Thymus (tissue), 11 donors: Measurements from ENCODE around the gene DNAJA4. TPM values are rescaled to one million over a fixed set of nuclear protein-coding genes. Genes with fewer than 3 reads are reported as not detected.

ENCODE experiments used
- DNase-seq, 9 donors: peaks; one replicate each; pipeline ENCODE4 v3.0.0-alpha.2; 2013; ENCODE audit warnings: low spot score in 9 of 9, low read depth in 6 of 9, missing footprints in 1 of 9
- H3K27ac ChIP-seq, 2 donors: one replicate each; pipeline ENCODE4 v1.5.1; 2013; ENCODE audit warnings: control low read depth in 1 of 2, low read depth in 1 of 2, low read length in 1 of 2, mild to moderate bottlenecking in 1 of 2, moderate library complexity in 1 of 2
- H3K27me3 ChIP-seq, 2 donors: one replicate each; pipeline ENCODE4 v1.5.1; 2013; ENCODE audit warnings: low read length in 1 of 2; ENCODE audit not compliant: control insufficient read depth in 2 of 2, insufficient read depth in 1 of 2
- H3K36me3 ChIP-seq, 2 donors: one replicate each; pipeline ENCODE4 v1.5.1; 2013; ENCODE audit warnings: low read length in 1 of 2, mild to moderate bottlenecking in 1 of 2, moderate library complexity in 1 of 2; ENCODE audit not compliant: control insufficient read depth in 2 of 2, insufficient read depth in 2 of 2
- H3K4me1 ChIP-seq, 2 donors: one replicate each; pipeline ENCODE4 v1.5.1; 2013; ENCODE audit warnings: low read length in 2 of 2; ENCODE audit not compliant: control insufficient read depth in 2 of 2, insufficient read depth in 2 of 2
- H3K4me3 ChIP-seq, 2 donors: one replicate each; pipeline ENCODE4 v1.5.1; 2013; ENCODE audit warnings: low read length in 2 of 2, control low read depth in 1 of 2, mild to moderate bottlenecking in 1 of 2
- H3K9me3 ChIP-seq, 2 donors: one replicate each; pipeline ENCODE4 v1.5.1; 2013; ENCODE audit warnings: low read length in 1 of 2, mild to moderate bottlenecking in 1 of 2; ENCODE audit not compliant: control insufficient read depth in 2 of 2, insufficient read depth in 1 of 2
- WGBS: extraction: QIAGEN DNeasy Blood & Tissue Kit; methylation state at CpG from one replicate; pipeline ENCODE4 v1.1.7; 2013; 5-methylcytosine and 5-hydroxymethylcytosine counted together
- polyA plus RNA-seq: library from polyadenylated mRNA; stranded (reverse); fragments of 200-250 nt; gene quantifications from one replicate; pipeline ENCODE4 v1.2.3, GENCODE V29; 2013
- total RNA-seq: library from RNA; stranded (reverse); fragments of 120-200 nt; gene quantifications from one replicate; pipeline ENCODE4 v1.2.4, GENCODE V29; 2013
- donor health status: healthy.

The DNAJA4 gene
- total and polyA plus RNA-seq, 2 donors: 6.2 to 19.0 TPM

GRCh38 chr15:78302579-78303312 is 38.4 kb downstream of the DNAJA4 start:
- H3K4me1 ChIP-seq: peaks cover 5 to 8% of the 10 kb centered on the region in 2 donors
- H3K9me3 ChIP-seq: no peaks in the 10 kb centered on the region
- H3K36me3 ChIP-seq: no peaks in the 10 kb centered on the region
- DNase-seq: no peak
- no peak overlapping the region for H3K27ac ChIP-seq
- peaks cover 0 to 22% of the 10 kb centered on the region in 2 donors for H3K27me3 ChIP-seq
- no peak overlapping the region for H3K4me3 ChIP-seq
- 90% methylated on average over 5 of the region's 5 CpGs for WGBS

GRCh38 chr15:78304216-78305066 is 40.1 kb downstream of the DNAJA4 start:
- Histone ChIP-seq H3K27ac (no peak overlapping the region), H3K27me3 (peaks cover 0 to 26% of the 10 kb centered on the region in 2 donors), H3K4me3 (no peak overlapping the region), H3K9me3 (no peaks in the 10 kb centered on the region), H3K36me3 (no peaks in the 10 kb centered on the region), H3K4me1 (peaks cover 0 to 4% of the 10 kb centered on the region in 2 donors)
- 96% methylated on average over 9 of the region's 9 CpGs for WGBS
- DNase-seq: no peak

- DNase-seq: no peak
- no peak overlapping the region for H3K27ac ChIP-seq
- H3K36me3 ChIP-seq: no peaks in the 10 kb centered on the region
- H3K9me3 ChIP-seq: no peaks in the 10 kb centered on the region
- WGBS: 97% methylated on average over 3 of the region's 3 CpGs
- peaks cover 0 to 23% of the 10 kb centered on the region in 2 donors for H3K27me3 ChIP-seq
- H3K4me1 ChIP-seq: no peaks in the 10 kb centered on the region
- no peak overlapping the region for H3K4me3 ChIP-seq
These were observed 41.9 kb downstream of the DNAJA4 start for GRCh38 chr15:78306176-78306774.

GRCh38 chr15:78307976-78308375 is 43.6 kb downstream of the DNAJA4 start:
- WGBS: 72% methylated on average over 6 of the region's 6 CpGs

GRCh38 chr15:78308422-78309032 is 44.2 kb downstream of the DNAJA4 start:
- Histone ChIP-seq H3K4me3 (no peak overlapping the region), H3K4me1 (peaks cover 0 to 2% of the 10 kb centered on the region in 2 donors), H3K36me3 (no peaks in the 10 kb centered on the region), H3K27ac (no peak overlapping the region), H3K9me3 (no peaks in the 10 kb centered on the region), H3K27me3 (peaks cover 0 to 19% of the 10 kb centered on the region in 2 donors)
- peak in 6 of 9 donors; percentile 5 to 54 (median 24) for DNase-seq
- WGBS: 24% methylated on average over 9 of the region's 9 CpGs

More at GRCh38 chr15:78307976-78308375, 43.6 kb downstream of the DNAJA4 start:
- no peak overlapping the region for H3K4me3 ChIP-seq
- peaks cover 0 to 2% of the 10 kb centered on the region in 2 donors for H3K4me1 ChIP-seq
- no peak overlapping the region for H3K27ac ChIP-seq
- no peaks in the 10 kb centered on the region for H3K36me3 ChIP-seq
- peaks cover 0 to 19% of the 10 kb centered on the region in 2 donors for H3K27me3 ChIP-seq
- no peaks in the 10 kb centered on the region for H3K9me3 ChIP-seq
- DNase-seq: no peak

GRCh38 chr15:78311292-78311691 is 46.9 kb downstream of the DNAJA4 start:
- Histone ChIP-seq H3K27ac (no peak overlapping the region), H3K4me3 (no peak overlapping the region), H3K9me3 (no peaks in the 10 kb centered on the region), H3K27me3 (peaks cover 0 to 8% of the 10 kb centered on the region in 2 donors), H3K4me1 (peaks cover 0 to 2% of the 10 kb centered on the region in 2 donors), H3K36me3 (no peaks in the 10 kb centered on the region)
- WGBS: 95% methylated on average over 3 of the region's 3 CpGs
- DNase-seq: no peak

- Histone ChIP-seq H3K4me1 (peaks cover 0 to 2% of the 10 kb centered on the region in 2 donors), H3K4me3 (no peak overlapping the region), H3K27me3 (peaks cover 0 to 4% of the 10 kb centered on the region in 2 donors), H3K27ac (no peak overlapping the region), H3K9me3 (no peaks in the 10 kb centered on the region), H3K36me3 (no peaks in the 10 kb centered on the region)
- 85% methylated on average over 4 of the region's 4 CpGs for WGBS
- DNase-seq: no peak
These were observed 48.2 kb downstream of the DNAJA4 start for GRCh38 chr15:78312536-78312935.

- 90% methylated on average over 5 of the region's 5 CpGs for WGBS
- Histone ChIP-seq H3K27ac (no peak overlapping the region), H3K4me1 (peaks cover 0 to 2% of the 10 kb centered on the region in 2 donors), H3K27me3 (peaks cover 0 to 4% of the 10 kb centered on the region in 2 donors), H3K4me3 (no peak overlapping the region), H3K36me3 (no peaks in the 10 kb centered on the region), H3K9me3 (no peaks in the 10 kb centered on the region)
- no peak for DNase-seq
These were observed 48.6 kb downstream of the DNAJA4 start for GRCh38 chr15:78312957-78313356.
